Fibroblast of villous mesenchyme (primary cell): Measurements from ENCODE around the gene FAM199X. TPM values are rescaled to one million over a fixed set of nuclear protein-coding genes. Genes with fewer than 3 reads are reported as not detected.

Source experiments
- DNase-seq: peaks from one replicate; pipeline ENCODE4 v3.0.0-alpha.2; 2010; ENCODE audit warnings: low read depth
- H3K4me3 ChIP-seq: 2 replicates; pipeline ENCODE4 v1.5.1; 2011; ENCODE audit warnings: low read depth, mild to moderate bottlenecking, low read length
- CTCF ChIP-seq: IDR thresholded peaks from 2 replicates; pipeline ENCODE4 v1.5.1; 2012; ENCODE audit warnings: low read depth, mild to moderate bottlenecking, low read length; ENCODE audit not compliant: insufficient read depth
- total RNA-seq: library from RNA; depleted of rRNA; stranded (reverse); fragments of >200 nt; gene quantifications from 2 replicates; pipeline ENCODE4 v1.2.3, GENCODE V29; 2012

FAM199X gene
- total RNA-seq, 1 donor, result 35.8 TPM

GRCh38 chrX:104134583-104135261 lies 31.5 kb upstream of the FAM199X start:
- no peak for DNase-seq
- no peak for TF ChIP-seq CTCF
- H3K4me3 ChIP-seq, result no peak overlapping the region

GRCh38 chrX:104135677-104136076 lies 30.6 kb upstream of the FAM199X start:
- TF ChIP-seq CTCF, result no peak
- peak; percentile 8 for DNase-seq
- H3K4me3 ChIP-seq, result no peak overlapping the region

GRCh38 chrX:104136241-104137019 lies 29.8 kb upstream of the FAM199X start:
- peak; percentile 88 for DNase-seq
- TF ChIP-seq CTCF, result peak; percentile 67
- peak overlapping the region; percentile 50 for H3K4me3 ChIP-seq

- TF ChIP-seq CTCF, result no peak
Measured at GRCh38 chrX:104137496-104137895, 28.8 kb upstream of the FAM199X start.

GRCh38 chrX:104141087-104141760 lies 25.0 kb upstream of the FAM199X start:
- no peak for DNase-seq
- no peak for TF ChIP-seq CTCF
- no peak overlapping the region for H3K4me3 ChIP-seq

More at GRCh38 chrX:104137496-104137895, 28.8 kb upstream of the FAM199X start:
- H3K4me3 ChIP-seq, result no peak overlapping the region
- DNase-seq, result peak; percentile 3

- no peak for DNase-seq
- TF ChIP-seq CTCF, result no peak
- no peak overlapping the region for H3K4me3 ChIP-seq
Measured at GRCh38 chrX:104151037-104151436, 15.2 kb upstream of the FAM199X start.
